Activated naive CD8-positive, alpha-beta T cell treated with anti-CD3 and anti-CD28 coated beads, Interleukin-2, amount 10 ng/mL, durations not matched to agents 7 days and 5 days (primary cell): ENCODE data around the gene GP9. TPM values are rescaled to one million over a fixed set of nuclear protein-coding genes. Genes with fewer than 3 reads are reported as not detected.

Experiments
- ATAC-seq: fragments of 150-1000 bp; cut with Tn5 transposase; one replicate; pipeline ENCODE4 v1.10.0; 2021; ENCODE audit warnings: low read depth, moderate library complexity
- POLR2A ChIA-PET: fragments of 350-600 bp; sonication (Branson Sonifier 250); formaldehyde crosslinking; loops from one replicate; lab custom pipeline; 2021; ENCODE audit warnings: antibody characterized with exemption; lab: Charles Lee
- DNase-seq: peaks from one replicate; pipeline ENCODE4 v3.0.0; 2021
- H3K27ac Mint-ChIP-seq: one replicate; pipeline ENCODE4 v1.8.0; 2022; ENCODE audit warnings: mild to moderate bottlenecking, mixed read lengths
- H3K27me3 Mint-ChIP-seq: one replicate; pipeline ENCODE4 v1.8.0; 2022; ENCODE audit warnings: mild to moderate bottlenecking, moderate library complexity, mixed read lengths
- H3K36me3 Mint-ChIP-seq: one replicate; pipeline ENCODE4 v1.8.0; 2021; ENCODE audit warnings: mild to moderate bottlenecking, mixed read lengths
- H3K4me1 Mint-ChIP-seq: one replicate; pipeline ENCODE4 v1.8.0; 2021; ENCODE audit warnings: mixed read lengths
- H3K4me3 Mint-ChIP-seq: one replicate; pipeline ENCODE4 v1.8.0; 2022; ENCODE audit warnings: mild to moderate bottlenecking, moderate library complexity, mixed read lengths
- H3K9me3 Mint-ChIP-seq: one replicate; pipeline ENCODE4 v1.8.0; 2021; ENCODE audit warnings: mixed read lengths
- total RNA-seq, 2 experiments: library from RNA; stranded (reverse); gene quantifications; one replicate each; pipeline ENCODE4 v1.2.3, GENCODE V29; 2021

Gene GP9
- total RNA-seq, 2 experiments from 2014 or later, result not detected

- no peaks in the 10 kb centered on the region for H3K9me3 Mint-ChIP-seq
- no peak overlapping the region for H3K4me3 Mint-ChIP-seq
- H3K27ac Mint-ChIP-seq, result no peak overlapping the region
- H3K27me3 Mint-ChIP-seq, result no peaks in the 10 kb centered on the region
- H3K4me1 Mint-ChIP-seq, result peaks cover 23% of the 10 kb centered on the region
- POLR2A ChIA-PET, result no interaction called here
- ATAC-seq (no peak), DNase-seq (no peak)
- no peaks in the 10 kb centered on the region for H3K36me3 Mint-ChIP-seq
Observed at GRCh38 chr3:129021140-129021551, 39.4 kb upstream of the GP9 start.

GRCh38 chr3:129022114-129023007, 38.2 kb upstream of the GP9 start:
- peak overlapping the region; percentile 11 for H3K4me3 Mint-ChIP-seq
- POLR2A ChIA-PET, result interaction anchor here (0.7 to 1.2 kb wide), 3 partner anchors 28 to 98 kb away, joined by 3 to 6 read pairs (median 4); no protein-coding TSS in a partner anchor

GRCh38 chr3:129023008-129023358, 37.6 kb upstream of the GP9 start:
- no peak for DNase-seq
- Mint-ChIP-seq H3K9me3 (no peaks in the 10 kb centered on the region), H3K27ac (no peak overlapping the region), H3K4me3 (no peak overlapping the region), H3K27me3 (no peaks in the 10 kb centered on the region), H3K36me3 (no peaks in the 10 kb centered on the region), H3K4me1 (peaks cover 24% of the 10 kb centered on the region)
- ATAC-seq, result no peak
- POLR2A ChIA-PET, result interaction anchor here (0.7 kb wide), 1 partner anchor 52 kb away, joined by 6 read pairs; no protein-coding TSS in a partner anchor

More at GRCh38 chr3:129022114-129023007, 38.2 kb upstream of the GP9 start:
- no peak for DNase-seq
- Mint-ChIP-seq H3K9me3 (no peaks in the 10 kb centered on the region), H3K27me3 (no peaks in the 10 kb centered on the region), H3K36me3 (no peaks in the 10 kb centered on the region), H3K27ac (peak overlapping the region; percentile 69), H3K4me1 (peaks cover 27% of the 10 kb centered on the region)
- ATAC-seq, result no peak

GRCh38 chr3:129023909-129024308, 36.7 kb upstream of the GP9 start:
- no peaks in the 10 kb centered on the region for H3K27me3 Mint-ChIP-seq
- H3K27ac Mint-ChIP-seq, result no peak overlapping the region
- POLR2A ChIA-PET, result interaction anchor here (0.6 to 0.7 kb wide), 2 partner anchors 36 to 223 kb away, joined by 3 read pairs; no protein-coding TSS in a partner anchor
- ATAC-seq, result no peak
- no peak for DNase-seq
- no peak overlapping the region for H3K4me3 Mint-ChIP-seq
- H3K36me3 Mint-ChIP-seq, result no peaks in the 10 kb centered on the region
- no peaks in the 10 kb centered on the region for H3K9me3 Mint-ChIP-seq
- H3K4me1 Mint-ChIP-seq, result peaks cover 21% of the 10 kb centered on the region

- DNase-seq, result no peak
- Mint-ChIP-seq H3K9me3 (no peaks in the 10 kb centered on the region), H3K36me3 (no peaks in the 10 kb centered on the region), H3K4me1 (peaks cover 20% of the 10 kb centered on the region), H3K27ac (no peak overlapping the region), H3K4me3 (no peak overlapping the region), H3K27me3 (no peaks in the 10 kb centered on the region)
- POLR2A ChIA-PET, result interaction anchor here (1.4 to 4.1 kb wide), 3 partner anchors 9 to 96 kb away, joined by 3 to 87 read pairs (median 27); partner anchors contain the start of gene RAB43
- no peak for ATAC-seq
Observed at GRCh38 chr3:129025108-129025507, 35.5 kb upstream of the GP9 start.

- POLR2A ChIA-PET, result interaction anchor here (0.7 to 4.1 kb wide), 13 partner anchors 9 to 290 kb away, joined by 3 to 87 read pairs (median 6); partner anchors contain the start of genes ACAD9, COPG1 and RAB43
- Mint-ChIP-seq H3K4me1 (peaks cover 20% of the 10 kb centered on the region), H3K27me3 (no peaks in the 10 kb centered on the region), H3K9me3 (no peaks in the 10 kb centered on the region), H3K4me3 (peak overlapping the region; percentile 75), H3K36me3 (no peaks in the 10 kb centered on the region), H3K27ac (peak overlapping the region; percentile 89)
- ATAC-seq (no peak), DNase-seq (no peak)
Observed at GRCh38 chr3:129025691-129026435, 34.7 kb upstream of the GP9 start.

- ATAC-seq (peak; percentile 100), DNase-seq (peak; percentile 95)
- peak overlapping the region; percentile 89 for H3K27ac Mint-ChIP-seq
- POLR2A ChIA-PET, result interaction anchor here (0.6 to 4.1 kb wide), 24 partner anchors 10 to 289 kb away, joined by 3 to 87 read pairs (median 6); partner anchors contain the start of genes ACAD9, COPG1, HMCES and RAB43
- H3K4me1 Mint-ChIP-seq, result peaks cover 20% of the 10 kb centered on the region
- H3K36me3 Mint-ChIP-seq, result no peaks in the 10 kb centered on the region
- peak overlapping the region; percentile 75 for H3K4me3 Mint-ChIP-seq
- H3K27me3 Mint-ChIP-seq, result no peaks in the 10 kb centered on the region
- no peaks in the 10 kb centered on the region for H3K9me3 Mint-ChIP-seq
Observed at GRCh38 chr3:129026728-129027543, 33.6 kb upstream of the GP9 start.

- no peaks in the 10 kb centered on the region for H3K9me3 Mint-ChIP-seq
- peak overlapping the region; percentile 35 for H3K4me3 Mint-ChIP-seq
- ATAC-seq, result no peak
- no peaks in the 10 kb centered on the region for H3K27me3 Mint-ChIP-seq
- DNase-seq, result no peak
- POLR2A ChIA-PET, result interaction anchor here (0.6 to 4.1 kb wide), 18 partner anchors 9 to 288 kb away, joined by 3 to 87 read pairs (median 6); partner anchors contain the start of genes COPG1 and RAB43
- peaks cover 15% of the 10 kb centered on the region for H3K4me1 Mint-ChIP-seq
- H3K27ac Mint-ChIP-seq, result no peak overlapping the region
- no peaks in the 10 kb centered on the region for H3K36me3 Mint-ChIP-seq
Observed at GRCh38 chr3:129027544-129027880, 33.1 kb upstream of the GP9 start.

- POLR2A ChIA-PET, result interaction anchor here (4.1 kb wide), 1 partner anchor 92 kb away, joined by 27 read pairs; the partner anchor contains the start of gene RAB43
- Mint-ChIP-seq H3K4me3 (no peak overlapping the region), H3K9me3 (no peaks in the 10 kb centered on the region)
Observed at GRCh38 chr3:129028866-129029265, 31.7 kb upstream of the GP9 start.

GRCh38 chr3:129030611-129031010, 30.0 kb upstream of the GP9 start:
- Mint-ChIP-seq H3K4me3 (no peak overlapping the region), H3K4me1 (peaks cover 17% of the 10 kb centered on the region), H3K27ac (no peak overlapping the region), H3K27me3 (no peaks in the 10 kb centered on the region), H3K9me3 (no peaks in the 10 kb centered on the region), H3K36me3 (no peaks in the 10 kb centered on the region)
- DNase-seq, result no peak
- ATAC-seq, result no peak
- POLR2A ChIA-PET, result interaction anchor here (1.4 kb wide), 2 partner anchors 14 to 91 kb away, joined by 3 to 5 read pairs; partner anchors contain the start of gene RAB43

More at GRCh38 chr3:129028866-129029265, 31.7 kb upstream of the GP9 start:
- Mint-ChIP-seq H3K27me3 (no peaks in the 10 kb centered on the region), H3K36me3 (no peaks in the 10 kb centered on the region), H3K4me1 (peaks cover 13% of the 10 kb centered on the region), H3K27ac (no peak overlapping the region)
- DNase-seq, result no peak
- no peak for ATAC-seq

GRCh38 chr3:129031476-129032215, 28.9 kb upstream of the GP9 start:
- Mint-ChIP-seq H3K27ac (no peak overlapping the region), H3K4me3 (no peak overlapping the region), H3K4me1 (peaks cover 12% of the 10 kb centered on the region), H3K27me3 (no peaks in the 10 kb centered on the region), H3K36me3 (no peaks in the 10 kb centered on the region), H3K9me3 (no peaks in the 10 kb centered on the region)
- no peak for ATAC-seq
- no peak for DNase-seq
- POLR2A ChIA-PET, result interaction anchor here (0.7 kb wide), 1 partner anchor 284 kb away, joined by 3 read pairs; a partner anchor contains a TSS

- ATAC-seq, result no peak
- H3K27me3 Mint-ChIP-seq, result no peaks in the 10 kb centered on the region
- no peaks in the 10 kb centered on the region for H3K9me3 Mint-ChIP-seq
- H3K36me3 Mint-ChIP-seq, result no peaks in the 10 kb centered on the region
- no peak for DNase-seq
- no peak overlapping the region for H3K4me3 Mint-ChIP-seq
- H3K4me1 Mint-ChIP-seq, result peaks cover 10% of the 10 kb centered on the region
- H3K27ac Mint-ChIP-seq, result no peak overlapping the region
- POLR2A ChIA-PET, result no interaction called here
Observed at GRCh38 chr3:129032716-129033115, 27.9 kb upstream of the GP9 start.
